HepG2 (cell line): ENCODE results near the gene ANTXR1. TPM values are rescaled to one million over a fixed set of nuclear protein-coding genes. Genes with fewer than 3 reads are reported as not detected.

Experiments
- ATAC-seq: fragments of 200-7000 bp; cut with Tn5 transposase; 3 replicates; pipeline ENCODE4 v1.9.1; 2020; ENCODE audit warnings: mild to moderate bottlenecking, moderate library complexity
- BruUV-seq: library from RNA; stranded (reverse); fragments of 400-500 nt; replicated peaks from 2 replicates; lab custom pipeline; 2021; lab: Mats Ljungman, UMichigan
- CTCF ChIA-PET: fragments of 300-600 bp; formaldehyde crosslinking; extraction: SDS; loops from one replicate; lab custom pipeline; 2021; ENCODE audit warnings: low total read pairs, inconsistent platforms, low intra/inter-chr PET ratio; lab: Yijun Ruan, JAX
- POLR2A ChIA-PET: fragments of 350-600 bp; sonication (Branson Sonifier 250); formaldehyde crosslinking; loops from one replicate; lab custom pipeline; 2020; ENCODE audit warnings: antibody characterized with exemption, inconsistent platforms; lab: Yijun Ruan, JAX
- DNase-seq: peaks from one replicate; pipeline ENCODE4 v3.0.0-alpha.2; 2015; ENCODE audit warnings: low spot score
- FAIRE-seq: peaks from 3 replicates; lab custom pipeline; 2011; peaks lifted over from hg19 to GRCh38; lab: Jason Lieb, UNC
- H2AFZ ChIP-seq: one replicate; pipeline ENCODE4 v1.6.1; 2011; ENCODE audit warnings: low read length, inconsistent platforms
- H3K27ac ChIP-seq: fragments of 300-600 bp; 3 replicates; pipeline ENCODE4 v1.8.0; 2011; ENCODE audit warnings: mixed run types, mild to moderate bottlenecking, mixed read lengths, low read length, inconsistent platforms; ENCODE audit not compliant: insufficient read depth; ENCODE audit errors: extremely low read length
- H3K27me3 ChIP-seq, 2 experiments: fragments of 200-600 bp in 1 of 2; 2 replicates in 1 of 2; 3 replicates in 1 of 2; pipeline versions ENCODE4 v1.6.0 to v1.8.0; 2011; ENCODE audit warnings: low read length in 2 of 2, mild to moderate bottlenecking in 2 of 2, moderate library complexity in 2 of 2, inconsistent platforms in 1 of 2; ENCODE audit not compliant: insufficient read depth in 2 of 2, control insufficient read depth in 1 of 2
- H3K36me3 ChIP-seq, 2 experiments: fragments of 200-600 bp in 1 of 2; replicated peaks in 1 of 2; 2 replicates in 1 of 2; 3 replicates in 1 of 2; pipeline versions ENCODE4 v1.5.1 to v1.8.0; 2011; ENCODE audit warnings: low read length in 2 of 2, inconsistent platforms in 1 of 2; ENCODE audit not compliant: insufficient read depth in 2 of 2, control insufficient read depth in 1 of 2
- H3K4me1 ChIP-seq: 2 replicates; pipeline ENCODE4 v1.5.1; 2012; ENCODE audit warnings: low read length, inconsistent platforms; ENCODE audit not compliant: insufficient read depth
- H3K4me2 ChIP-seq: 2 replicates; pipeline ENCODE4 v1.6.0; 2011; ENCODE audit warnings: low read depth, low read length, inconsistent platforms
- H3K4me3 ChIP-seq, 3 experiments: fragments of 200-600 bp in 1 of 3; sonication (generic), shearing (Covaris generic) in 1 of 3; replicated peaks in 1 of 3; 2 replicates each; pipeline ENCODE4 v1.5.1; 2011 to 2016; ENCODE audit warnings: low read length in 3 of 3, inconsistent platforms in 2 of 3, low read depth in 2 of 3, mild to moderate bottlenecking in 2 of 3, control low read depth in 1 of 3, mixed read lengths in 1 of 3; ENCODE audit not compliant: insufficient read depth in 1 of 3
- H3K79me2 ChIP-seq: one replicate; pipeline ENCODE4 v1.6.1; 2011; ENCODE audit warnings: low read length, inconsistent platforms; ENCODE audit not compliant: insufficient read depth
- H3K9ac ChIP-seq: 2 replicates; pipeline ENCODE4 v1.6.0; 2011; ENCODE audit warnings: mild to moderate bottlenecking, low read depth, low read length, inconsistent platforms; ENCODE audit not compliant: insufficient read depth
- H3K9me3 ChIP-seq: 2 replicates; pipeline ENCODE4 v1.5.1; 2012; ENCODE audit warnings: mild to moderate bottlenecking, low read length
- H4K20me1 ChIP-seq: 2 replicates; pipeline ENCODE4 v1.6.0; 2011; ENCODE audit warnings: inconsistent platforms, mild to moderate bottlenecking, low read length, moderate library complexity; ENCODE audit not compliant: insufficient read depth
- MAFF ChIP-seq: IDR thresholded peaks from 2 replicates; pipeline ENCODE4 v1.6.1; 2011; ENCODE audit warnings: low read depth, low read length, improper control_type of control experiment
- MAFG ChIP-seq: sonication (generic); formaldehyde crosslinking; IDR thresholded peaks from 2 replicates; pipeline ENCODE4 v1.5.1; 2020; ENCODE audit warnings: mild to moderate bottlenecking, missing genetic modification reagents
- MAFK ChIP-seq, 2 experiments: IDR thresholded peaks in 1 of 2; conservative IDR thresholded peaks in 1 of 2; 2 replicates each; pipeline ENCODE4 v1.6.1; 2011; ENCODE audit warnings: improper control_type of control experiment in 2 of 2, low read length in 2 of 2
- MIXL1 ChIP-seq: IDR thresholded peaks from 2 replicates; pipeline ENCODE4 v1.6.1; 2016
- NFE2L2 ChIP-seq: fragments of 150-350 bp; IDR thresholded peaks from 2 replicates; pipeline ENCODE4 v1.6.1; 2014; ENCODE audit warnings: low read length
- TMF1 ChIP-seq: sonication (generic); formaldehyde crosslinking; IDR thresholded peaks from 2 replicates; pipeline ENCODE4 v1.8.1; 2022; ENCODE audit warnings: low read depth, missing genetic modification reagents
- ZNF879 ChIP-seq: sonication (generic); formaldehyde crosslinking; IDR thresholded peaks from 2 replicates; pipeline ENCODE4 v1.8.1; 2023; ENCODE audit warnings: missing genetic modification reagents
- WGBS: methylation state at CpG from one replicate; pipeline ENCODE4 v1.1.6; 2017; ENCODE audit warnings: low lambda C conversion rate; 5-methylcytosine and 5-hydroxymethylcytosine counted together
- in situ Hi-C: cut with HindIII; loops from 2 replicates; pipeline ENCODE4 v1.10.0; 2017; ENCODE audit warnings: low pct_unique_long_range_greater_than_20kb; ENCODE audit not compliant: extremely low pct_ligation_motif_present
- intact Hi-C: fragments of 100-400 bp; cut with micrococcal nuclease; formaldehyde crosslinking; loops from one replicate; pipeline ENCODE4 v1.10.0; 2022; ENCODE audit not compliant: unreplicated experiment
- polyA plus RNA-seq, 8 experiments: library from polyadenylated mRNA; depleted of rRNA in 3 of 8; stranded (reverse) in 7 of 8; unstranded in 1 of 8; fragments of >200 nt; fragmentation: Illumina TruSeq in 4 of 8; extraction: Trizol in 4 of 8; gene quantifications; 2 replicates each; pipeline versions ENCODE4 v1.2.1 to v1.2.3, GENCODE V29; 2011 to 2016; ENCODE audit warnings: low read depth in 4 of 8, missing spikeins in 1 of 8, mixed read lengths in 1 of 8; ENCODE audit not compliant: insufficient read depth in 1 of 8
- total RNA-seq, 5 experiments: library from RNA; depleted of rRNA; stranded (reverse); fragments of >200 nt; fragmentation: Illumina TruSeq; extraction: Trizol; gene quantifications; 2 replicates each; pipeline ENCODE4 v1.2.3, GENCODE V29; 2016; ENCODE audit warnings: low read depth in 1 of 5

ANTXR1 gene
- total and polyA plus RNA-seq, 2 of the 13 experiments (the other 11 are each of a cell fraction or from before 2014, with no cell fraction given) = 4.5 to 12.7 TPM

DNA sequence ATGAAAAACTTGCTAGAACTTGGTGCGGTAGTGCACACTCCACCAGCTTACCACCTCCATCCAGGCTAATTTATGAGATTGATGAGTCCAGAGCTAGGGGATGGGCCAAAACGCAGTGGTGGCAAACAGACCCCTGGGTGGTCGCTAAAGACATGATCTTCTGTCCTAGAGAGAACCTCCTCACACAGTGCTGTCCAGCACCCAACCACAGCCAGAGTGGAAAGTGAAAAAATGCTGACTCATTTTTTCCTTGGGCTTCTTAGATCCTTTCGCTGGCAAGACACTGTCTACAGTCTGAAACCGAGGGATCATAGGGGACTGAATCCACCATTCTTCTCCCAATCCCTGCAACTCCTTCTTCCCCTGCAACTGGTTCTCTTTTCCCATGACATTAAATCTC, 4.1 kb downstream of the ANTXR1 start:
- CTCF ChIA-PET = no interaction called here

DNA sequence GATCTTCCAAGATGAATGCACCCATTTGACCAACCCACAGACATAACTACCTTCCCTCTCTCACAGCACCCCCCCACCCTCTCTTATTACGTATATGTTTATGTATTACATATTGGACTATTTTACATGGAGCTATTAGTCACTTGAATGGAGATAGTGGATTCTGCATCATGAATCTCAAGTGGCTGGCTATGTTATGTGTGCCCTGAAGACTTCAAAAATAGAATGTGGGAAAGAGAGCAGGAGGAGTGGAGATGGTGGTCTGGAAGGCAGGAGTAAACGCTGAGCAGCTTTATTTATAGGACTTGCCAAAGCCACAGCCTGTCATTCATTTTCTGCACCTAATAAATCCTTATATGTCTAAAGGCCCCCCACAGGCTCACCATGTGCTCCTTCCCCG, 4.9 kb downstream of the ANTXR1 start:
- POLR2A ChIA-PET = no interaction called here
- FAIRE-seq (no peak), DNase-seq (no peak), ATAC-seq (no peak)
- CTCF ChIA-PET = no interaction called here
- Histone ChIP-seq H3K4me1 (peaks cover 34% of the 10 kb centered on the region), H3K27ac (no peak overlapping the region), H3K4me2 (no peak overlapping the region), H2AFZ (no peak overlapping the region), H4K20me1 (no peaks in the 10 kb centered on the region), H3K9me3 (no peaks in the 10 kb centered on the region), H3K36me3 (no peaks in the 10 kb centered on the region), H3K27me3 (peaks cover 0 to 9% of the 10 kb centered on the region in 2 experiments; a peak in 1 of 5 replicates), H3K79me2 (no peaks in the 10 kb centered on the region), H3K9ac (no peak overlapping the region), H3K4me3 (no peak overlapping the region)
- in situ Hi-C loops (loop anchor here (5.0 kb wide), 1 partner anchor 289 kb away; no protein-coding TSS in a partner anchor), intact Hi-C loops (loop anchor here (10.0 kb wide), 1 partner anchor 417 kb away; the partner anchor contains the start of gene NFU1)
- TF ChIP-seq MIXL1 = no peak
- 88% methylated on average over 3 of the region's 3 CpGs for WGBS
- no TSS peak for BruUV-seq

More for the DNA sequence above, 4.1 kb downstream of the ANTXR1 start:
- Histone ChIP-seq H3K9ac (no peak overlapping the region), H3K4me2 (no peak overlapping the region), H4K20me1 (no peaks in the 10 kb centered on the region), H3K79me2 (no peaks in the 10 kb centered on the region), H2AFZ (no peak overlapping the region)
- intact Hi-C loops (loop anchor here (10.0 kb wide), 1 partner anchor 418 kb away; the partner anchor contains the start of gene NFU1), in situ Hi-C loops (loop anchor here (5.0 kb wide), 1 partner anchor 290 kb away; no protein-coding TSS in a partner anchor)
- no TSS peak for BruUV-seq
- TF ChIP-seq TMF1 (CRISPR knock-in tag) = no peak
- peak; percentile 98 for TF ChIP-seq MAFK (conservative IDR thresholded peaks at IDR 0.05 in 1 of 2, IDR thresholded peaks at IDR 0.05 in 1 of 2; ENCODE audit: low read length in 2 of 2)
- TF ChIP-seq NFE2L2 = peak; percentile 85
- TF ChIP-seq MAFG (CRISPR knock-in tag) = peak; percentile 65; the same call in 1 of the 2 replicates
- TF ChIP-seq MAFF = peak; percentile 96
- no peak for TF ChIP-seq ZNF879 (CRISPR knock-in tag)
- TF ChIP-seq, all 625 proteins: peak for 4
- POLR2A ChIA-PET = no interaction called here
- FAIRE-seq (no peak), ATAC-seq (no peak), DNase-seq (no peak)
- 71% methylated on average over 5 of the region's 5 CpGs for WGBS
- Histone ChIP-seq H3K4me1 (peaks cover 35% of the 10 kb centered on the region), H3K36me3 (no peaks in the 10 kb centered on the region), H3K9me3 (no peaks in the 10 kb centered on the region), H3K27ac (no peak overlapping the region), H3K27me3 (peaks cover 0 to 9% of the 10 kb centered on the region in 2 experiments; a peak in 1 of 5 replicates), H3K4me3 (no peak overlapping the region)
